GM12878 (cell line): ENCODE measurements around the gene PRIM1.

Experiments
- CBX3 ChIP-seq: fragments of 200-600 bp; sonication (generic); IDR thresholded peaks from 2 replicates; pipeline ENCODE4 v1.6.1; 2016; ENCODE audit warnings: low read depth, borderline replicate concordance
- CHD2 ChIP-seq: IDR thresholded peaks from 2 replicates; pipeline ENCODE4 v1.6.1; 2011; ENCODE audit warnings: low read depth, low read length, improper control_type of control experiment, borderline replicate concordance
- CTCF ChIP-seq, 3 experiments: IDR thresholded peaks in 2 of 3; conservative IDR thresholded peaks in 1 of 3; 2 replicates each; pipeline ENCODE4 v1.5.1; 2011; ENCODE audit warnings: low read depth in 3 of 3, low read length in 3 of 3, mild to moderate bottlenecking in 3 of 3, control low read depth in 2 of 3, moderate library complexity in 2 of 3, inconsistent platforms in 1 of 3, mixed read lengths in 1 of 3; ENCODE audit not compliant: control insufficient read depth in 2 of 3, insufficient read depth in 1 of 3; ENCODE audit errors: extremely low read depth in 1 of 3
- E4F1 ChIP-seq: fragments of 450-650 bp; IDR thresholded peaks from 2 replicates; pipeline ENCODE4 v1.6.1; 2018; ENCODE audit warnings: borderline replicate concordance, mild to moderate bottlenecking; ENCODE audit not compliant: partially characterized antibody
- FOXK2 ChIP-seq: fragments of 450-650 bp; IDR thresholded peaks from 2 replicates; pipeline ENCODE4 v1.6.1; 2017; ENCODE audit warnings: mild to moderate bottlenecking, moderate library complexity
- MAX ChIP-seq: IDR thresholded peaks from 2 replicates; pipeline ENCODE4 v1.6.1; 2012; ENCODE audit warnings: low read depth, low read length, improper control_type of control experiment
- POLR2A ChIP-seq: IDR thresholded peaks from 2 replicates; pipeline ENCODE4 v1.6.1; 2011; ENCODE audit warnings: low read depth, mild to moderate bottlenecking, low read length
- RFX5 ChIP-seq: IDR thresholded peaks from 2 replicates; pipeline ENCODE4 v1.6.1; 2011; ENCODE audit warnings: low read depth, low read length, improper control_type of control experiment
- SP1 ChIP-seq: IDR thresholded peaks from one replicate; pipeline ENCODE4 v1.6.1; 2011; ENCODE audit warnings: low read depth, low read length
- ZBTB33 ChIP-seq: fragments of 450-650 bp; IDR thresholded peaks from 2 replicates; pipeline ENCODE4 v1.6.1; 2017; ENCODE audit warnings: mild to moderate bottlenecking
- ZBTB4 ChIP-seq: fragments of 450-650 bp; formaldehyde crosslinking; IDR thresholded peaks from 2 replicates; pipeline ENCODE4 v1.4.0; 2022; ENCODE audit warnings: mild to moderate bottlenecking, moderate library complexity

GRCh38 chr12:56709759-56710376 lies 42.3 kb downstream of the PRIM1 start:
- TF ChIP-seq POLR2A (no peak), ZBTB4 (no peak), SP1 (no peak), FOXK2 (no peak), ZBTB33 (no peak), RFX5 (no peak), CTCF (IDR thresholded peaks at IDR 0.05 in 2 of 3, conservative IDR thresholded peaks at IDR 0.05 in 1 of 3; ENCODE audit: control insufficient read depth in 2 of 3, extremely low read depth in 1 of 3, insufficient read depth in 1 of 3, low read depth in 3 of 3, low read length in 3 of 3) (no peak), E4F1 (no peak), CHD2 (no peak), CBX3 (no peak), MAX (no peak)
